ENCODE results near the gene LPAR3.

Gene LPAR3

GRCh38 chr1:84763912-84764680 is 128.9 kb downstream of the LPAR3 start:
- no peaks in the 10 kb centered on the region for H4K20me1 ChIP-seq (ENCODE audit: low read depth, low read length)
- H3K79me2 ChIP-seq (ENCODE audit: insufficient read depth, low read length) = no peaks in the 10 kb centered on the region
- no peaks in the 10 kb centered on the region for H3K27me3 ChIP-seq (ENCODE audit: low read length)
- H3K9ac ChIP-seq (ENCODE audit: low read length) = no peak overlapping the region
- H3K27ac ChIP-seq (ENCODE audit: low read depth, low read length) = no peak overlapping the region
- H3K9me2 ChIP-seq (replicated peaks; ENCODE audit: insufficient read depth, low read length) = no peaks in the 10 kb centered on the region
- H2AFZ ChIP-seq (ENCODE audit: low read depth, low read length, severe bottlenecking) = no peak overlapping the region
- H3K9me3 ChIP-seq (ENCODE audit: insufficient read depth, low read length) = no peaks in the 10 kb centered on the region
- no peaks in the 10 kb centered on the region for H3K36me3 ChIP-seq (ENCODE audit: low read length)
- no peak overlapping the region for H3K4me2 ChIP-seq (ENCODE audit: low read depth, low read length, poor library complexity, severe bottlenecking)
- H3F3A ChIP-seq (ENCODE audit: insufficient read depth) = no peaks in the 10 kb centered on the region
- TF ChIP-seq CTCF (IDR thresholded peaks at IDR 0.05; ENCODE audit: insufficient read depth, low read length, poor library complexity, severe bottlenecking) (no peak), EZH2phosphoT487 (conservative IDR thresholded peaks at IDR 0.05; ENCODE audit: low read length) (no peak)
- no peak overlapping the region for H3K4me3 ChIP-seq (ENCODE audit: insufficient read depth, low read length, poor library complexity, severe bottlenecking)

GRCh38 chr1:84762664-84763063 is 130.3 kb downstream of the LPAR3 start:
- Histone ChIP-seq H3F3A (ENCODE audit: insufficient read depth) (no peaks in the 10 kb centered on the region), H3K27ac (ENCODE audit: low read depth, low read length) (no peak overlapping the region), H3K79me2 (ENCODE audit: insufficient read depth, low read length) (no peaks in the 10 kb centered on the region), H3K9me2 (replicated peaks; ENCODE audit: insufficient read depth, low read length) (no peaks in the 10 kb centered on the region), H3K27me3 (ENCODE audit: low read length) (no peaks in the 10 kb centered on the region), H2AFZ (ENCODE audit: low read depth, low read length, severe bottlenecking) (no peak overlapping the region), H3K9ac (ENCODE audit: low read length) (no peak overlapping the region), H3K9me3 (ENCODE audit: insufficient read depth, low read length) (no peaks in the 10 kb centered on the region), H4K20me1 (ENCODE audit: low read depth, low read length) (no peaks in the 10 kb centered on the region), H3K36me3 (ENCODE audit: low read length) (no peaks in the 10 kb centered on the region), H3K4me2 (ENCODE audit: low read depth, low read length, poor library complexity, severe bottlenecking) (no peak overlapping the region), H3K4me3 (ENCODE audit: insufficient read depth, low read length, poor library complexity, severe bottlenecking) (no peak overlapping the region)
- TF ChIP-seq EZH2phosphoT487 (conservative IDR thresholded peaks at IDR 0.05; ENCODE audit: low read length) (no peak), CTCF (IDR thresholded peaks at IDR 0.05; ENCODE audit: insufficient read depth, low read length, poor library complexity, severe bottlenecking) (no peak)

Data from SU-DHL-6 (cell line).